HG03571 (cell line): ENCODE measurements around the gene CEACAM7.

Experiments used
- ATAC-seq: cut with Tn5 transposase; IDR thresholded peaks from one replicate; pipeline ENCODE4 v1.9.1; 2021; ENCODE audit not compliant: unreplicated experiment

Gene CEACAM7

GRCh38 chr19:41700381-41701195, 12.5 kb upstream of the CEACAM7 start:
- ATAC-seq = no peak

- no peak for ATAC-seq
Measured at GRCh38 chr19:41699968-41700323, 11.9 kb upstream of the CEACAM7 start.

GRCh38 chr19:41699231-41699967, 11.3 kb upstream of the CEACAM7 start:
- ATAC-seq = no peak

GRCh38 chr19:41698746-41699230, 10.7 kb upstream of the CEACAM7 start:
- no peak for ATAC-seq

- no peak for ATAC-seq
Measured at GRCh38 chr19:41697198-41697855, 9.3 kb upstream of the CEACAM7 start.

- no peak for ATAC-seq
Measured at GRCh38 chr19:41696402-41697197, 8.5 kb upstream of the CEACAM7 start.

- no peak for ATAC-seq
Measured at GRCh38 chr19:41695745-41696144, 7.7 kb upstream of the CEACAM7 start.

GRCh38 chr19:41694831-41695635, 7.0 kb upstream of the CEACAM7 start:
- ATAC-seq = no peak

- ATAC-seq = no peak
Measured at GRCh38 chr19:41694196-41694595, 6.1 kb upstream of the CEACAM7 start.

- ATAC-seq = no peak
Measured at GRCh38 chr19:41691268-41691970, 3.3 kb upstream of the CEACAM7 start.

- ATAC-seq = no peak
Measured at GRCh38 chr19:41690801-41691065, 2.7 kb upstream of the CEACAM7 start.

GRCh38 chr19:41689993-41690800, 2.1 kb upstream of the CEACAM7 start:
- ATAC-seq = no peak

- no peak for ATAC-seq
Measured at GRCh38 chr19:41688687-41689086, 617 bp upstream of the CEACAM7 start.

GRCh38 chr19:41687419-41687818, 651 bp downstream of the CEACAM7 start:
- ATAC-seq = no peak

- no peak for ATAC-seq
Measured at GRCh38 chr19:41682437-41682836, 5.6 kb downstream of the CEACAM7 start.

GRCh38 chr19:41671486-41671885, 16.6 kb downstream of the CEACAM7 start:
- no peak for ATAC-seq

GRCh38 chr19:41670755-41671154, 17.3 kb downstream of the CEACAM7 start:
- ATAC-seq = no peak

- no peak for ATAC-seq
Measured at GRCh38 chr19:41668315-41668714, 19.8 kb downstream of the CEACAM7 start.

GRCh38 chr19:41666075-41666474, 22.0 kb downstream of the CEACAM7 start:
- ATAC-seq = no peak
